MCF 10A (cell line): Measurements from ENCODE around the gene C2orf78. TPM values are rescaled to one million over a fixed set of nuclear protein-coding genes. Genes with fewer than 3 reads are reported as not detected.

Experiments used
- BruUV-seq: library from RNA; stranded (reverse); fragments of 400-500 nt; replicated peaks from 2 replicates; lab custom pipeline; 2021; lab: Mats Ljungman, UMichigan
- CTCF ChIA-PET: fragments of 300-600 bp; sonication (Branson Sonifier 250); formaldehyde crosslinking; extraction: SDS; loops from one replicate; lab custom pipeline; 2021; ENCODE audit warnings: antibody characterized with exemption, inconsistent platforms; lab: Yijun Ruan, JAX
- POLR2A ChIA-PET: fragments of 300-600, 350-650 bp; sonication (Branson Sonifier 250); formaldehyde crosslinking; extraction: SDS; loops from one replicate; lab custom pipeline; 2020; ENCODE audit warnings: antibody characterized with exemption, inconsistent platforms; lab: Yijun Ruan, JAX
- DNase-seq: peaks from one replicate; pipeline ENCODE4 v3.0.0-alpha.2; 2018; ENCODE audit not compliant: unreplicated experiment
- H3K27ac Mint-ChIP-seq: one replicate; pipeline ENCODE4 v1.8.0; 2022; ENCODE audit warnings: mild to moderate bottlenecking, low read depth, mixed read lengths; ENCODE audit not compliant: unreplicated experiment
- H3K27me3 Mint-ChIP-seq: one replicate; pipeline ENCODE4 v1.8.0; 2022; ENCODE audit warnings: mixed read lengths; ENCODE audit not compliant: insufficient read depth, unreplicated experiment
- H3K36me3 Mint-ChIP-seq: one replicate; pipeline ENCODE4 v1.8.0; 2022; ENCODE audit warnings: mild to moderate bottlenecking, moderate library complexity, mixed read lengths; ENCODE audit not compliant: insufficient read depth, unreplicated experiment
- H3K4me1 Mint-ChIP-seq: one replicate; pipeline ENCODE4 v1.8.0; 2022; ENCODE audit warnings: mixed read lengths; ENCODE audit not compliant: insufficient read depth, unreplicated experiment
- H3K4me3 Mint-ChIP-seq: one replicate; pipeline ENCODE4 v1.8.0; 2022; ENCODE audit warnings: mild to moderate bottlenecking, moderate library complexity, mixed read lengths; ENCODE audit not compliant: unreplicated experiment
- H3K9me3 Mint-ChIP-seq: one replicate; pipeline ENCODE4 v1.8.0; 2022; ENCODE audit warnings: mixed read lengths; ENCODE audit not compliant: unreplicated experiment
- intact Hi-C: fragments of 100-400 bp; cut with micrococcal nuclease; formaldehyde crosslinking; loops from 2 replicates; pipeline ENCODE4 v1.14.1; 2022
- total RNA-seq: library from RNA; stranded (reverse); gene quantifications from 2 replicates; pipeline ENCODE4 v1.2.3, GENCODE V29; 2022
- TF ChIP-seq, protein P1 (sequence below): fragments of 200-600 bp; IDR thresholded peaks from one replicate; pipeline ENCODE4 v1.8.0; 2022; ENCODE audit warnings: antibody characterized with exemption, mild to moderate bottlenecking; ENCODE audit not compliant: unreplicated experiment

Gene C2orf78
- total RNA-seq, 1 experiment from 2014 or later: not detected

DNA sequence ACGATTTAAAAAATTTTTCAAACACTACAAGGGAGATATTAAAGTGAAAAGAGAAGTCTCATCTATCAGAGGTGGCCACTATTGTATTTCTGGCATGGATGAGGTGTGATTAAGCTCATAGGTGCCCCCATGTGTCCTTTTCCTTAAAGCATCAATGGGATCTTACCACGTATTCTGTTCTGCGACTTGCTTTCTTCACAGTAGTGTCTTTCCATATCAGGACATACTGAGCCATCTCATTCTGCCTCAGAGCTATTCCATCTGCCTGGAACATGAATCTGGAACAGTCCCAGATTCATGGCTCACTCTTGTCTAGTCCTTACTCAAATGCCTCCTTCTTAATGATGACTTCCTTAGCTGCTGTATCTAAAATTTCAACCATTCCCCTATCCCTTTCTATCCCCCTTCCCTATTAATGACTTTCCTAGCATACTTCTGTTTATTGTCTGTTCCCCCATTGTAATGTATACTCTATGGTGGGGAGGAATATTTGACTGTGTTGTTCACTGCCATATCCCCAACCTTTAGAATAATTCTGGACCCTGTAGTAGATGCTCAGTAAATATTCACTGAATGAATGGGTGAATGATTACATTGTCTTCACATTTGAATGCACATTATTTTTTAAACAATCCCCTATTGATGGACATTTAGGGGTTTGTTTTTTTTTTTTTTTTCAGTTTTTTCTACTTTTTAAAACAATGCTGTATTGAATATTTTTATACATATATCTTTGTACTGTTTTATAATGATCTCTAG lies 55.8 kb downstream of the C2orf78 start:
- intact Hi-C loops: no loop called here
- no peaks in the 10 kb centered on the region for H3K27me3 Mint-ChIP-seq
- BruUV-seq: no TSS peak
- peaks cover 52% of the 10 kb centered on the region for H3K36me3 Mint-ChIP-seq
- CTCF ChIA-PET: interaction anchor here (0.7 to 1.2 kb wide), 3 partner anchors 10 to 312 kb away, joined by 3 read pairs; no protein-coding TSS in a partner anchor
- POLR2A ChIA-PET: interaction anchor here (1.0 kb wide), 1 partner anchor 11 kb away, joined by 3 read pairs; no protein-coding TSS in a partner anchor
- no peak overlapping the region for H3K4me3 Mint-ChIP-seq
- DNase-seq: no peak
- TF ChIP-seq, protein P1, sequence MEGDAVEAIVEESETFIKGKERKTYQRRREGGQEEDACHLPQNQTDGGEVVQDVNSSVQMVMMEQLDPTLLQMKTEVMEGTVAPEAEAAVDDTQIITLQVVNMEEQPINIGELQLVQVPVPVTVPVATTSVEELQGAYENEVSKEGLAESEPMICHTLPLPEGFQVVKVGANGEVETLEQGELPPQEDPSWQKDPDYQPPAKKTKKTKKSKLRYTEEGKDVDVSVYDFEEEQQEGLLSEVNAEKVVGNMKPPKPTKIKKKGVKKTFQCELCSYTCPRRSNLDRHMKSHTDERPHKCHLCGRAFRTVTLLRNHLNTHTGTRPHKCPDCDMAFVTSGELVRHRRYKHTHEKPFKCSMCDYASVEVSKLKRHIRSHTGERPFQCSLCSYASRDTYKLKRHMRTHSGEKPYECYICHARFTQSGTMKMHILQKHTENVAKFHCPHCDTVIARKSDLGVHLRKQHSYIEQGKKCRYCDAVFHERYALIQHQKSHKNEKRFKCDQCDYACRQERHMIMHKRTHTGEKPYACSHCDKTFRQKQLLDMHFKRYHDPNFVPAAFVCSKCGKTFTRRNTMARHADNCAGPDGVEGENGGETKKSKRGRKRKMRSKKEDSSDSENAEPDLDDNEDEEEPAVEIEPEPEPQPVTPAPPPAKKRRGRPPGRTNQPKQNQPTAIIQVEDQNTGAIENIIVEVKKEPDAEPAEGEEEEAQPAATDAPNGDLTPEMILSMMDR: no peak
- no peak overlapping the region for H3K27ac Mint-ChIP-seq
- H3K4me1 Mint-ChIP-seq: peaks cover 17% of the 10 kb centered on the region
- H3K9me3 Mint-ChIP-seq: no peaks in the 10 kb centered on the region

DNA sequence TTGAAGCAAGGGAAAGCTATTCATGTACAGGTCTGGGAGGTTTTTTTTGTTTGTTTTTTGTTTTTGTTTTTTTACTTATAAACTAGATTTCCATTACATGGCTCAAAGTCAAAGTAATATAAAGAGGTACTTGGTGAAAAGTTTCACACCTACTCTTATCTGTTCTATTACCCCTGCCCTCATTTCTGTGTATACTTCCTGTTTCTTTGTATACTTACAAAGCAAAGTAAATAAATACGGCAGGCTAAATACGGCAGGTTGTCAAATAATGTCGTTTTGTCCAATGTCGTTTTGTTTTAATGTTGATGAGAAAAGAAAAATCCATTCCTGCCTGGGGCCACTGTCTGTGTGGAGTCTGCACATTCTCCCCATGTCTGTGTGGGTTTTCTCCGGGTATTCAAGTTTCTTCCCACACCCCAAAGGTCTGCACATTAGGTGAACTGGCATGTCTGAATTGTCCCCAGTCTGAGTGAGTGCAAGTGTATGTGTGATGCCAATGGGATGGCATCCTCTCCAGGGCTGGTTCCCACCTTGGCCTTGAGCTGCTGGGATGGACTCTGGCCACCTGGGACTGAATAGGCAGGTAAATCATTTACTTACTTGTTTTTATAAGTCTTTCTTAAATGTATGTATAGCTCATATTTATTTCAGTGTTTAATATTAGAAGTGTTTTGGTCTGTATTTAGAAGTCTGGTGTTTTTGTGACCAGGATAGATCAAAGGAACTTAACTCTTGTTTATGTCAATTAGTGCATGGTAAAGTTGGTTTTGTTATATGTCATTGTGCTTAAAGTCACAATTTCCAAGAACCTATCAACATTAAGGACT lies 58.1 kb downstream of the C2orf78 start:
- no peak overlapping the region for H3K4me3 Mint-ChIP-seq
- no peak for DNase-seq
- no peak overlapping the region for H3K27ac Mint-ChIP-seq
- TF ChIP-seq, protein P1: no peak
- BruUV-seq: no TSS peak
- ChIA-PET CTCF (interaction anchor here (0.6 to 1.0 kb wide), 2 partner anchors 22 to 494 kb away, joined by 3 read pairs; no protein-coding TSS in a partner anchor), POLR2A (interaction anchor here (0.6 to 0.7 kb wide), 2 partner anchors 11 to 94 kb away, joined by 3 read pairs; no protein-coding TSS in a partner anchor)
- peaks cover 63% of the 10 kb centered on the region for H3K36me3 Mint-ChIP-seq
- H3K4me1 Mint-ChIP-seq: peaks cover 17% of the 10 kb centered on the region
- H3K9me3 Mint-ChIP-seq: no peaks in the 10 kb centered on the region
- intact Hi-C loops: no loop called here
- no peaks in the 10 kb centered on the region for H3K27me3 Mint-ChIP-seq

DNA sequence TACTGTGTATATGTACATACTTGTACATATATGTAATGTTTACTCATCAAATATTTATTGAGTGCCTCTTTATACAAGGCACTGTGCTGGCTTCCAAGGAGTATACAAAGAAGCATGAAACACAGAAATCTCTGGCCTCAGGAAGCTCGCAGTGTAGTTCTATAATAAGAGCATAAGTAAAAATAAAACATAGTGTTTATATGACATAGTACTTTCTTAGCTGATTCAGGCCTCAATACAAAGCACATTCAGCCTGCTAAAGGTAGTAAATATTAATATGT lies 58.7 kb downstream of the C2orf78 start:
- peaks cover 68% of the 10 kb centered on the region for H3K36me3 Mint-ChIP-seq
- H3K27me3 Mint-ChIP-seq: no peaks in the 10 kb centered on the region
- no peak for DNase-seq
- H3K9me3 Mint-ChIP-seq: no peaks in the 10 kb centered on the region
- ChIA-PET POLR2A (no interaction called here), CTCF (interaction anchor here (0.6 kb wide), 1 partner anchor 20 kb away, joined by 3 read pairs; no protein-coding TSS in a partner anchor)
- intact Hi-C loops: no loop called here
- H3K4me1 Mint-ChIP-seq: peaks cover 16% of the 10 kb centered on the region
- no TSS peak for BruUV-seq
- TF ChIP-seq, protein P1: no peak
- no peak overlapping the region for H3K4me3 Mint-ChIP-seq
- H3K27ac Mint-ChIP-seq: no peak overlapping the region

DNA sequence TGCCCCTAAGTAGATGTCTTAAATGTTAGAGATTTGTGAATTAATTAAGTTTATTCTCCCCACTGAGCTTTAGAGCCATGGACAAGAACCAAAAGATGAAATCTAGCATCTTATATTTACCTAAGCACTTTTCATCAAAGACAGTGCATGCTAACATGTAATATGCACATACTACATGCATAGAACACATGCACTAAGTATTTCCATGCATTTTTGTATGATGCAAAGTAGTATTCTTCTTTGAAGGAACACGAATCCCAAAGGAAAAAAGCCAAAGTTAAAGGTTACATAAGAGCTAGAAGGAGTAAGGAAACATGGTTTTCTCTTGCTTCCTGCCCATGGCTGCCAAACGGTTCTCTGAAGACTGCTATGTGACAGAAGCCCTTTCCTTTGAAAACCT lies 60.1 kb downstream of the C2orf78 start:
- TF ChIP-seq, protein P1: no peak
- no peaks in the 10 kb centered on the region for H3K27me3 Mint-ChIP-seq
- CTCF ChIA-PET: interaction anchor here (0.7 to 2.4 kb wide), 2 partner anchors 11 to 291 kb away, joined by 3 to 6 read pairs; no protein-coding TSS in a partner anchor
- peaks cover 81% of the 10 kb centered on the region for H3K36me3 Mint-ChIP-seq
- H3K4me3 Mint-ChIP-seq: no peak overlapping the region
- intact Hi-C loops: no loop called here
- H3K9me3 Mint-ChIP-seq: no peaks in the 10 kb centered on the region
- DNase-seq: no peak
- no peak overlapping the region for H3K27ac Mint-ChIP-seq
- peaks cover 8% of the 10 kb centered on the region for H3K4me1 Mint-ChIP-seq
- POLR2A ChIA-PET: no interaction called here
- no TSS peak for BruUV-seq
